ENCODE data around the gene S100PBP. TPM values are rescaled to one million over a fixed set of nuclear protein-coding genes. Genes with fewer than 3 reads are reported as not detected.
A peak's percentile ranks its signal among the peaks of the same experiment; 100 is the strongest.
"Not testable (repeated sequence)": the region's sequence is repeated elsewhere in the genome, so short reads cannot be mapped to it uniquely, and the experiment has no call there.

The S100PBP gene
- polyA plus RNA-seq, 1 experiment = 43.7 TPM

DNA sequence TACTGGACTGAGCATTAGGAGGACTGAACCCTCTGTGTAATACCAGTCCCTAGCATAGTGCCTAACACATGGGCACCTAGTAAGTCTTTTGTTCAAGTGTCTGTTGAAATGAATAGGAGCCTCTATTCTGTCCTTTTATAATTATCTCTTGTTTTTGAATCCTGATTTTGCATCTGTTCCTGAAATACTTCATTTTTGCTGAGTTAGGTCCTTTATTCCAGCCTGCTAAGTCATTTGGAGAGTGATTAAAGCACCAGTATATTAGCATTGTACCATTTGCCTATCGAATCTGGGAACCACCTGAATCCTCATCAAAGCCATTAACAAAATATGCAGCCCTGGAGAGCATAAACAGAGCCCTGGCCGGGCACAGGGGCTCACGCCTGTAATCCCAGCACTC is 32.6 kb upstream of the S100PBP start:
- DNase-seq (ENCODE audit: low read depth, low spot score) = no peak
- CTCF ChIA-PET = interaction anchor here (1.0 to 2.9 kb wide), 2 partner anchors 9 to 11 kb away, joined by 3 to 18 read pairs; no protein-coding TSS in a partner anchor

DNA sequence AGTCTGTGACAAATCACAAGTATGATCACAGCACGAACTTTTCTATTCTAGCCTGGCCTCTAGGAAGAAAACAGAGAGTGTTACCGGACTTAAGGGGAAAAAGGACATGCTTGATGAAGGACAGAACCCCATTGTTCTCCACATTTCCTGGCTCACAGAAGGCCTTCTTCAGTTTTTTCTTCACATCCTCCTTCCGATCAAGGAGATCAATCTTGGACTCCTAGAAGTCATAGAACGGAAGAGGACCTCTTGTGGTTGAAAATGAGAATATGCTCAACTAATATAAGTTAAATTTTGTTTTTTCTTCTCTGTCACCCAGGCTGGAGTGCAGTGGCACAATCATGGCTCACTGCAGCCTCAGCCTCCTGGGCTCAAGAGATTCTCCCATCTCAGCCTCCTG is 30.6 kb upstream of the S100PBP start:
- no peak for DNase-seq (ENCODE audit: low read depth, low spot score)
- Histone ChIP-seq H3K4me3 (ENCODE audit: low read depth, low read length) (no peak overlapping the region), H3K27me3 (ENCODE audit: control insufficient read depth, insufficient read depth, low read length) (no peaks in the 10 kb centered on the region), H3K27ac (ENCODE audit: low read depth, low read length) (no peak overlapping the region), H3K9me3 (ENCODE audit: control insufficient read depth, insufficient read depth, low read length) (no peaks in the 10 kb centered on the region)
- CTCF ChIA-PET = interaction anchor here (2.3 kb wide), 1 partner anchor 75 kb away, joined by 6 read pairs; no protein-coding TSS in a partner anchor
- TF ChIP-seq, protein P1, sequence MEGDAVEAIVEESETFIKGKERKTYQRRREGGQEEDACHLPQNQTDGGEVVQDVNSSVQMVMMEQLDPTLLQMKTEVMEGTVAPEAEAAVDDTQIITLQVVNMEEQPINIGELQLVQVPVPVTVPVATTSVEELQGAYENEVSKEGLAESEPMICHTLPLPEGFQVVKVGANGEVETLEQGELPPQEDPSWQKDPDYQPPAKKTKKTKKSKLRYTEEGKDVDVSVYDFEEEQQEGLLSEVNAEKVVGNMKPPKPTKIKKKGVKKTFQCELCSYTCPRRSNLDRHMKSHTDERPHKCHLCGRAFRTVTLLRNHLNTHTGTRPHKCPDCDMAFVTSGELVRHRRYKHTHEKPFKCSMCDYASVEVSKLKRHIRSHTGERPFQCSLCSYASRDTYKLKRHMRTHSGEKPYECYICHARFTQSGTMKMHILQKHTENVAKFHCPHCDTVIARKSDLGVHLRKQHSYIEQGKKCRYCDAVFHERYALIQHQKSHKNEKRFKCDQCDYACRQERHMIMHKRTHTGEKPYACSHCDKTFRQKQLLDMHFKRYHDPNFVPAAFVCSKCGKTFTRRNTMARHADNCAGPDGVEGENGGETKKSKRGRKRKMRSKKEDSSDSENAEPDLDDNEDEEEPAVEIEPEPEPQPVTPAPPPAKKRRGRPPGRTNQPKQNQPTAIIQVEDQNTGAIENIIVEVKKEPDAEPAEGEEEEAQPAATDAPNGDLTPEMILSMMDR (IDR thresholded peaks at IDR 0.05; ENCODE audit: low read depth, low read length) = peak; percentile 39
- POLR2A ChIA-PET = no interaction called here

More for the DNA sequence above, 32.6 kb upstream of the S100PBP start:
- no peak overlapping the region for H3K27ac ChIP-seq (ENCODE audit: low read depth, low read length)
- no peak overlapping the region for H3K4me3 ChIP-seq (ENCODE audit: low read depth, low read length)
- no peaks in the 10 kb centered on the region for H3K27me3 ChIP-seq (ENCODE audit: control insufficient read depth, insufficient read depth, low read length)
- H3K9me3 ChIP-seq (ENCODE audit: control insufficient read depth, insufficient read depth, low read length) = no peaks in the 10 kb centered on the region
- TF ChIP-seq, protein P1 (IDR thresholded peaks at IDR 0.05; ENCODE audit: low read depth, low read length) = no peak
- POLR2A ChIA-PET = no interaction called here

DNA sequence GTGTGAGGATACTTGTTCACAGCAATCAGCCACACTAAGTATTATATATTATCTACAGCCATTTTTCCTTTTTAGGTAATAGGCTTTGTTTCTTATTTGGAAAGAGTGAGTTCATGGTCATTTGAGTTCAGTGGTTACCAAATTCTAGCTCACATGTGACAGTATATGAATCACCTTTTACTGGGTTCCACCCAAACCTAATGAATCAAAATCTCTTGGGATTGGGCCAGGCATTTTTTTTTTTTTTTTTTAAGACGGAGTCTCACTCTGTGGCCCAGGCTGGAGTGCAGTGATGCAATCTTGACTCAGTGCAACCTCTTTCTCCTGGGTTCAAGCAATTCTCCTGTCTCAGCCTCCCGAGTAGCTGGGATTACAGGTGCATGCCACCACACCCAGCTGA is 28.1 kb upstream of the S100PBP start:
- ChIA-PET POLR2A (interaction anchor here (0.7 to 1.7 kb wide), 2 partner anchors 86 to 547 kb away, joined by 6 to 8 read pairs; no protein-coding TSS in a partner anchor), CTCF (interaction anchor here (0.6 kb wide), 1 partner anchor 701 kb away, joined by 3 read pairs; no protein-coding TSS in a partner anchor)

DNA sequence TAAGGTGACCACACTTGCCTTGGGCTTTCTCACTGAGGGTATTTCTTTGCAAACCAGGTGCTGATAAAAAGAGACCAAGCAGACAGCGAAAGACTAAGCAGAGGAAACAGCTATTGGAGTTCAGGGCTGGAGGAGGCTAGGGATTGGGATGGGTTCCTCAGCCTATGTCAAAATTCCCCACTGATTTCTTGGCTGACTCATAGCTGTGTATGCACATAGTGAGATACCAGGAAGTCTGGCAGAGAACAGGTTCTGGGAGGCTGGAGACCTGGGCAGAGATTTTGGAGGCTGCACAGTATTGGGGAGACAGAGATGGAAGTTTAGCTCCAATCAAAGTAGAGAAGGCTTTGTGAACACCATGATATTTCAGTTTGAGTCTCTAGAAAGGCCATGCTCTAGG is 25.6 kb upstream of the S100PBP start:
- Histone ChIP-seq H3K27ac (ENCODE audit: low read depth, low read length) (no peak overlapping the region), H3K4me3 (ENCODE audit: low read depth, low read length) (no peak overlapping the region), H3K9me3 (ENCODE audit: control insufficient read depth, insufficient read depth, low read length) (no peaks in the 10 kb centered on the region), H3K27me3 (ENCODE audit: control insufficient read depth, insufficient read depth, low read length) (no peaks in the 10 kb centered on the region)
- no peak for DNase-seq (ENCODE audit: low read depth, low spot score)
- TF ChIP-seq, protein P1 (IDR thresholded peaks at IDR 0.05; ENCODE audit: low read depth, low read length) = no peak
- CTCF ChIA-PET = interaction anchor here (1.6 kb wide), 1 partner anchor 19 kb away, joined by 4 read pairs; no protein-coding TSS in a partner anchor
- POLR2A ChIA-PET = interaction anchor here (0.6 kb wide), 1 partner anchor 10 kb away, joined by 3 read pairs; no protein-coding TSS in a partner anchor

More for the DNA sequence above, 28.1 kb upstream of the S100PBP start:
- H3K27me3 ChIP-seq (ENCODE audit: control insufficient read depth, insufficient read depth, low read length); H3K4me3 ChIP-seq (ENCODE audit: low read depth, low read length); H3K9me3 ChIP-seq (ENCODE audit: control insufficient read depth, insufficient read depth, low read length); DNase-seq (ENCODE audit: low read depth, low spot score); H3K27ac ChIP-seq (ENCODE audit: low read depth, low read length): not testable (repeated sequence)

DNA sequence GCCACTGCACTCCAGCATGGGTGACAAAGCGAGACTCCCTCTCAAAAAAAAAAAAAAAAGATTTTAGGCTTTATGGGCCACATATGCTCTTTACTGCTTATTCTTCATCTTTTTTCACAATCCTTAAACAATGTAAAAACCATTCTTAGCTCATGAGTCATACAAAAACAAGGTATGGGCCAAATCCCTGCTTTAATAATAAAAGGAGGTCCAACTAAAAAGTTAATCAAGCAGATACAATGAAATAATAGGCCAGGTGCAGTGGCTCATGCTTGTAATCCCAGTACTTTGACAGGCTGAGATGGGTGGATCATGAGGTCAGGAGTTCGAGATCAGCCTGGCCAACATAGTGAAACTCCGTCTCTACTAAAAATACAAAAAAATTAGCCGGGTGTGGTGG is 21.7 kb upstream of the S100PBP start:
- not testable (repeated sequence) for H3K27me3 ChIP-seq (ENCODE audit: control insufficient read depth, insufficient read depth, low read length); H3K4me3 ChIP-seq (ENCODE audit: low read depth, low read length); H3K9me3 ChIP-seq (ENCODE audit: control insufficient read depth, insufficient read depth, low read length); DNase-seq (ENCODE audit: low read depth, low spot score)
- CTCF ChIA-PET = interaction anchor here (0.6 kb wide), 2 partner anchors 290 to 460 kb away, joined by 5 to 10 read pairs; partner anchors contain the start of gene MARCKSL1
- POLR2A ChIA-PET = interaction anchor here (0.7 kb wide), 1 partner anchor 44 kb away, joined by 3 read pairs; no protein-coding TSS in a partner anchor
- peak overlapping the region; percentile 39 for H3K27ac ChIP-seq (ENCODE audit: low read depth, low read length)

DNA sequence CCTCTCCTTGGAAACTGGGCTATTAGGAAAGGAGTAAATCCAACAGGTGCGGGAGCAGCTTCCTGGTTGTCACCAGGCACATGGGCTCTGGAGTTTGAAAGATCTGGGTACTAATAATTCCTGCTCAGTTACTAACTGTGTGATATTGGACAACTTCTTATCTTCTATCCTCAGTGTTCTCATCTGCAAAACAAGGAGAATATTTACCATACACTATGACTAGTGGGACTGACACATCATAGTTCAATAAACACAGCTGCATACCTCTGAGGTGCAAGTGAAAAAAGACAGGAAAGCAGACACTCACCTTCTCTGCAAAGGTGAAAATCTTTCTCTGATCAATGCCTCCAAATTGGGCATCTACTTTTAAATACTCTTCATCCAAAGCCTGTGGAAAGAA is 20.0 kb upstream of the S100PBP start:
- no peak for DNase-seq (ENCODE audit: low read depth, low spot score)
- Histone ChIP-seq H3K27me3 (ENCODE audit: control insufficient read depth, insufficient read depth, low read length) (no peaks in the 10 kb centered on the region), H3K9me3 (ENCODE audit: control insufficient read depth, insufficient read depth, low read length) (no peaks in the 10 kb centered on the region; the same call in 1 of the 2 replicates), H3K27ac (ENCODE audit: low read depth, low read length) (peak overlapping the region; percentile 39), H3K4me3 (ENCODE audit: low read depth, low read length) (no peak overlapping the region)
- TF ChIP-seq, protein P1 (IDR thresholded peaks at IDR 0.05; ENCODE audit: low read depth, low read length) = no peak
- ChIA-PET CTCF (no interaction called here), POLR2A (no interaction called here)

Data from AG04450 (cell line).